Activated CD8-positive, alpha-beta memory T cell treated with anti-CD3 and anti-CD28 coated beads, Interleukin-2, amount 50 U/mL, for 4 hours (primary cell): ENCODE measurements around the gene PPCDC.

Experiments used
- DNase-seq: peaks from one replicate; pipeline ENCODE4 v3.0.0-alpha.2; 2020

The PPCDC gene

GRCh38 chr15:75023181-75023871, at the start of gene PPCDC:
Gene PPCDC, plus strand, starts transcription at chr15:75023590. Its CDS starts 4,729 bp downstream, at chr15:75028319.
- DNase-seq, result peak; percentile 94

GRCh38 chr15:74976159-74976558, 47.2 kb upstream of the PPCDC start:
- DNase-seq, result no peak

- no peak for DNase-seq
Observed at GRCh38 chr15:74977599-74977998, 45.8 kb upstream of the PPCDC start.

GRCh38 chr15:74978077-74978476, 45.3 kb upstream of the PPCDC start:
- no peak for DNase-seq

- peak; percentile 55 for DNase-seq
Observed at GRCh38 chr15:74978503-74978902, 44.9 kb upstream of the PPCDC start.

- DNase-seq, result no peak
Observed at GRCh38 chr15:74982183-74982582, 41.2 kb upstream of the PPCDC start.

GRCh38 chr15:74983725-74984231, 39.6 kb upstream of the PPCDC start:
- DNase-seq, result peak; percentile 24

GRCh38 chr15:74988007-74988800, 35.2 kb upstream of the PPCDC start:
- peak; percentile 24 for DNase-seq

GRCh38 chr15:74989527-74989926, 33.9 kb upstream of the PPCDC start:
- DNase-seq, result no peak

GRCh38 chr15:74992619-74993018, 30.8 kb upstream of the PPCDC start:
- DNase-seq, result no peak

GRCh38 chr15:74994236-74994635, 29.2 kb upstream of the PPCDC start:
- DNase-seq, result no peak

- no peak for DNase-seq
Observed at GRCh38 chr15:74994685-74995084, 28.7 kb upstream of the PPCDC start.

- DNase-seq, result peak; percentile 86
Observed at GRCh38 chr15:74995182-74995778, 28.1 kb upstream of the PPCDC start, which contains the start of gene SCAMP5. Gene SCAMP5, plus strand, starts transcription at chr15:74995563. Its CDS starts 16,277 bp downstream, at chr15:75011840.

- DNase-seq, result no peak
Observed at GRCh38 chr15:74995779-74996765, 27.3 kb upstream of the PPCDC start.

GRCh38 chr15:74997141-74997540, 26.2 kb upstream of the PPCDC start:
- DNase-seq, result no peak

GRCh38 chr15:74997543-74997942, 25.8 kb upstream of the PPCDC start:
- DNase-seq, result no peak

GRCh38 chr15:75001310-75001709, 22.1 kb upstream of the PPCDC start:
- DNase-seq, result no peak

- DNase-seq, result no peak
Observed at GRCh38 chr15:75002398-75002797, 21.0 kb upstream of the PPCDC start.

- no peak for DNase-seq
Observed at GRCh38 chr15:75007216-75007615, 16.2 kb upstream of the PPCDC start.

- no peak for DNase-seq
Observed at GRCh38 chr15:75008221-75008625, 15.2 kb upstream of the PPCDC start.

- no peak for DNase-seq
Observed at GRCh38 chr15:75008629-75009326, 14.6 kb upstream of the PPCDC start.

- DNase-seq, result no peak
Observed at GRCh38 chr15:75016431-75016830, 7.0 kb upstream of the PPCDC start.
